Stimulated activated CD8-positive, alpha-beta memory T cell treated with anti-CD3 and anti-CD28 coated beads, Interleukin-12 subunit alpha, Interleukin-12 subunit beta, amount 100 ng/mL, for 1 hour (primary cell): ENCODE measurements around the gene DHX32.

Experiments used
- DNase-seq: peaks from one replicate; pipeline ENCODE4 v3.0.0-alpha.2; 2020; ENCODE audit warnings: low read depth

DHX32 gene

DNA sequence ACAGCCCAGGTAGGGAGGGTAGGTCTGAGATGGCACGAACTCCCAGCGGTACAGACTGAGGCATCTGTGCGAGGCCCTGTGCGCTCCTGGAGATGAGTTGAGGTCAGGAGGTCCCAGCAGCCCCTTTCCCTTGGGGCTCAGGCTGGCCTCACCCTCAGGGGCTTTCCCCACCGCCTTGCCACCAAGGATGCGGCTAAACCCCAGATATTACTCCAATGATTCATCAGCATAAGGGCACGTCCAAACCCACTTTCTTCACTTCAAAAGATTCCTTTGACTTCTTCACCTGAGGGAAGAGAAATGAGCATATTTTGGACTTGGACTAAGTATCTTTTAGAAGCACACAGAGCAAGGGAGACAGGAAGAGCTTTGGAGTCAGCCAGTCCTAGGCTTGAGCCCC lies 78.4 kb downstream of the DHX32 start:
- no peak for DNase-seq

DNA sequence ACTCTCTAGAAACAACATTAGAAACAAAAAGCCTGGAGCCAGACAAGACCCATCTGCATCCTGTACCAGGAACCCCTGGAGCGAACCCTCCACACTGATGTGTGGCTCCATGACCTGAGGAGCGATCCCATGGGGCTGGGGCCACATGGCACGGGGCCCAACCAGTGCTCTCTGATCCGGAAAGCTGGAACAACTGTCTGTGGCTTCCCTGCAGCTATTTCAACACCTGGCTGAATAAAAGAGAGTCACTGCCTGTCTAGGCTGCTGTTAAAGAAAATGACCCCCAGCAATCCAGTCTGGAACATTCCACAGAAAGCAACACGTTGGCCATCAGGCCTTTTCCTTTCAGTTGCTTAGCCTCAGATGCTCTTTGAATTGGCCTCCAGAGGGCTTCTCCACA lies 79.0 kb downstream of the DHX32 start:
- no peak for DNase-seq

DNA sequence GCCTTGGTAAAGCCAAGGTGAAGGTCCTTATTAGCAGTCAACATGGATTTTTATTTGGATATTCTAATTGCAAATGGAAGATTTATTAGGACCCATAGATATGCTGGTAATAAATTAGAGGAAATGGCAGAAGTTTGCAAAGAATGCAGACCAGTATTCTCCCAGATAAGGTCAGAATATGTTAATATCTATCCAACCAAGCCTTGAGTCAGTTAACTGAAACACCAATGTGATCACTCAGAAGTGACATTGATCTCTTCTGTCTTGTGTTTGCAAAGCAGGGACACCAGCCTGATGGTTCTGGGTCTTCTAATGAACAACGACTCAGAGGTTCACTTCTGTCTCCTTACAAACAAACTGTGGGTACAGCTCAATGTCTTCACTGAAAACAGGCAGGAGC lies 79.5 kb downstream of the DHX32 start:
- DNase-seq, result no peak

DNA sequence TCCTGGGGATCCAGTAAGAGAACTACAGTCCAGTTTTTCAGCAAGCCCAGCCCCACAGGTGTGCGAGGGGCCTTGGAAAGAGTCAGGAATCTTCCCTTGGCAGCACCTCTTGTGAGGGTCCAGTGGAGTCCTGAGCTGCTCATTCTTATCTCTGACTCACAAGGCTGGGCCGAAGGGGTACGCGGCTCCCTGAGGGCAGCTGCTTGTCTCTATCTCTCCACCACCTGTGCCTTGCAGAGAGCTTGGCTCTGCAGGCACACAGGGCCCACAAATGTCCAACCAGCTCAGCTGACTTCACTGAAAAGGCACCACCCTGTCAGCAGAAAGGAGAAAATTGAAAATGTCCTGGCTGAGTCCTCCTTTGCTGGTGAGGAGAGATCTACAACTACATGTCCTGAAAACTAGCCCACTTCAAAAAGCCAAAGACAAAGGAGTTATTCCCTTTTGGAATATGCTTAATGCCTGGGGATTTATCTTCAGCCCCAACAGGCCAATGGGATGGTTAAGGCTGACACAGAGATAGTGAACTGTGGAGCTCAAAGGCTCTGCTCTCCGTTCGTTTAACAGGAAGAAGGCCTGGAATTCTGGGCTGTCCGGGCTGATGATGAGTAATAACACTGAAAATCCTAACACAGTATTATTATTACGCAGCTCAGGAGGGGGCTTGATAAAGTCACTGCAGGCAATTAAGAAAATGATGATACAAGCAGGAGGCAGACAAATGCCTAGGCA lies 81.5 kb downstream of the DHX32 start:
- no peak for DNase-seq

DNA sequence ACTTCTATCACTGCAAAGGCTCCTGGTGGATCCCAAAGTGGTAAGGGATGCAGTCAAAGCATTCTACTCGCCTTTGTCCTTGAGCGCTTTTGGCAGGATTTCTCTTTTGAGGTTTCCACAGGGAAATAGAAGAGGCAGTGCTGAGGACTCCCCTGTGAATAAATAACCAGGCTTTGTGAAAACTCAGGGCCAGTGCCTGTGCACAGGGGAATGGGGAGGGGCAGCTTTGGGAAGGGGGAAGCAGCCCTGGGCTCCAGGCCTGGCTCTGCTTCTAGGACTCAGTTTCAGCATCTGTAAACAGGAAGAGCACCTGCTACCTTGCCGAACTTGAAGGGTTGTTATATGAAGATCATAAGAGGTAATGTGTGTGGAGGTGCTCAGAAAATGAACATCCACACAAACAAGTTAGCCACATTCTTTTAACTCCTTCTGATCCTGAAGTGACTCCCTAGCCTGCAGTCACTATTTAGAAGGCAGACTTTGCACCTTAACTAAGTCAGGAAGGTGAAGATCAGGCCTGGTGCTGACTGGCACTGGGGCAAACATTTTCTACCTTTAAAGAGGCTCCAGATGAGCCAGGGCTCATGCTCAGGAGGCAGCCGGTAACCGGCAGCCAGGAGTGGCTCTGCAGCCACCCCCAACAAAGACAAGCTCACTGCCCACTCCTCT lies 83.0 kb downstream of the DHX32 start:
- no peak for DNase-seq

DNA sequence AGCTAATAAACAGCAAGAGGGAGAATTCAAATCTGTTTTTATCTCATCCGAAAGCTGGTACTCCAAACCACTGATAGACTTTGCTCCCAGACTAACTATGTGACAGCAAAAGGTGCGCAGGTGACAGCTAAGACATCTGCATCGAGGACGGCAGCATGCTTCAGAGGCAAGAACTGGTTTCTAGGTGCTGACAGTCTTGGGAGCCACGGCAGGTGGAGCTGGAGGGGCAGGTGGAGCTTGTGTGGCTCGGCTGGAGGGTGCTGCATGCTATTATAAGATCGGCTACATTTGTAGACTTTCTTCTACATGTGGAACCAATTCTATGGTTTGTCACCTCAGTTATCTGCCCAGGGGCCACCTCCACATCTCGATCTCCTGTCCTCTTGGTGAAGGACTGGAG lies 83.7 kb downstream of the DHX32 start:
- no peak for DNase-seq

DNA sequence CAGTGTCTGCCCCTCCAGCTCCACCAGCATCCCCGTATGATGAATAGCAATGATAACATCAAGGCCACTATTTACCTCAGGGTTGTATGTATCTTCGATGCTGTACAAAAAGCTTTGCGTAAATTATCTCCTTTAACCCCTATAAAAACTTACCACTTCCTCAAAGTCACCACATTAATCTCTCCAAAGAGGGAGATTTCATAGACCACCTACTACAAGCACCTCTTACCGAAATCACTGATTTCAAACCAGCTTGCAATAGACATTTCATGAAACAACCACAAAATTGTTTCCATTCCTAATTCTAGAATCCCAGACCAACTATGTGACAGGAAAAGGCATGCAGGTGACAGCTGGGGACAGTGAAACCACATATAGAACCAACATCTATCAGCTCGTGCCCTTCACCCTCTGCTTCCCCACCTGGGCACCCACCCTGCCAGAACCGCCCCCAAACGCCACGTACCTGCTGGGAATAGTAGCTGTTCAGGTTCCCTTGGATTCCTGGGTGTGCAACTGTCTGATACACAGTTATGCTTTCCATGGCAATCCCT lies 85.4 kb downstream of the DHX32 start:
- no peak for DNase-seq

DNA sequence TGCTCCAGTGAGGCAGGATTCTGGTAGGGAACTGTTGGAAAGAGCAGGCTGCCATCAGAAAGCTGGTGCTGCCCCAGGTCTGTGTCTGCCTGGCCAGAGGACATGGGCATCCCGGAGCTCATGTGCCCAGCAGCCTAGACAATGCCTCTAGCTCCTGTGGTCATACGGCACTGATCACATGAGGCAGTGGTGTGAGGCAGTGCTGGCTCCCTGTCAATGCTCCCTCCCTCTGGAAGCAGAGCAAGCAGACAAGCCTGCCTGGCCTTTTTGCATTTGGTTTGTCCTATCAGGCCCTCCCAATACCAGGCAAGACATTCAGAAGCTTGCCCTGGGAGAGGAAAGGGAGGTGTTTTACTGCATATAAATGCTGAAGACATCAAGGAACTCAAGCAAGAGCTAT lies 86.0 kb downstream of the DHX32 start:
- no peak for DNase-seq

DNA sequence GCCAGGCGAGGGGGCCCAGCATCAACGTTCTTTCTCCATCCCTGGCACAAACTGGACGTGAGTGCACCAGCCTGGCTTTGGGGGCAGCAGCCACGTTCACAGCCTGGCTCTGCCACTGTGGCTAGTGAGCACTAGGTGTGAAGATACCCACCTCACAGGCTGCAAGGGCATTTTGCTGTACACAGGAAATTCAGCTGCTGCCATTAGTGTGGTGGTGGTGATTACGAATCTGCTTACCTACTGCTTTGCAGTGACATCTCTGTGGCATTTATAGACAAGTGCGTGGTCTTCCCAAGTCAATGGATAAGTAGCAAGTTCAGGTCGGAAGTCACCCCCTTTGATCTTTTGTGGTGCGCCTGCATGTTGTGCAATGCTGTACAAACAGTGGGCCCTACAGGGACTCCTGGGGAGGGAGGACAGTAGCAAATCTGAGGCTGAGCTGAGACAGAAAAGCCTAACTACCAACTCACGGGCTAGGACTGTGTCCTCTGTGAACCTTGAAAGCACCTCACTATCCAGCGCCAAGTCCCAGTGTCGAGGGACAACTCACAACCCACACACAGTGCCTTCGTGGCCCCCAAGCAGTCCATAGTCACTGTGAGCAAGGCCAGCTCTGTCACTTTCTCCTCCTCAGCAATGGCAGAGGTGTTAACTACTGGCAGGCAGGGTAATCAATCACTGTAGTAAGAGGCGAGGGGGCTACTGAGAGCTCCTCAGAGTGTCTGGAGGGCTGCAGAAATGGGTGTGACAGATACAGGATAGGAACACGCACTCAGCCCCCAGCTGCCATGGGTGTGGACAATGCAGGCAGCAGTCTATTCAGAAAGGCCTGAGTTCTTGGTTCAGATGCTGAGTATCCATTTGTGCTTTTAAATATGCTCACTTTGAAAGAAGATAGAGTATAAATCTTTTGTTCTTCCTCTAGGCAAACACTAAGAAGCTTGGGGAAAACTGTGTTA lies 88.5 kb downstream of the DHX32 start:
- DNase-seq, result no peak

DNA sequence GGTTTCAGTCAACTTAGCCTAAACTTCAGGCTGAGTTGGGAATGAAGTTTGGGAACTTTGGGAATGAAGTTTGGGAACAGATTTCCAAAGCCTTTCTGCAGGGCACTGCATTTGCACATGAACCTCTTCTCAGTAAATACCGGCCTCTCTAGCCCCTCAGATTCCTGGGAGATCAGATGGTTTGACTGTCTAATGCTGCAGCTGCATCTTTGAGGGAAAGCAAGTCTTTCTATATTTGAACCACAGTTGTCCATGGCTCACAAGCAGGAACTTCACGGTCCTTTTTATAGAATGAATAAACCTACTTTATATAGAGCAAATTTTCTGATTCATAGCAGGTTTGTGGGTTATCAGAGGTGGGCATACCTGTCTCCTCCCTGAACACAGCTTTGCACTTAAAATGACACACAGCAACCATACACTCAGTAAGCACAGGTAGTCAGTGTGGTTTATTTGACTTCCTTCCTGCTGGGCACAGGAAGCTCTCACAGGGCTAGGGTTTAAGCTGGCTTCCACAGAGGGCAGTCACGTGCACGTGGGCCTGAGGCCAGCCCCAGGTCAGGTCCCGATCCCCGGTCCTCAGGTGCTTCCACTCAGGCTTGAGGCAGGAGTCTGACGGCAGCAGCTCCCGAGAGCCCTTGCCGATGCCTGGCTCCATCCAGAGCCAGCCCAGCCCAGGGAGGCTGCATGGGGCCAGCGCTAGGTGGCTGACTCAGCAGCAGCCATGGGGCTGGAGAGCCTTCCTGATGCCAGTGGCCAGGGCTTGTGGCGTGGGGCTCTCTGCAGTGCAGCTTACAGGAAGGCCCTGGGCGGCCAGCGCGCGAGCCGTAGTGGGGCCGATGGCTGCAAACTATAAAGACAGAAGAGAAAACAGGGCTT lies 92.7 kb downstream of the DHX32 start:
- no peak for DNase-seq
